AG09319 (cell line): ENCODE measurements around the gene USP34.

Experiments
- DNase-seq: peaks from one replicate; pipeline ENCODE4 v3.0.0-alpha.2; 2010; ENCODE audit warnings: low read depth; ENCODE audit errors: extremely low read depth
- TF ChIP-seq, protein P1 (sequence below): IDR thresholded peaks from 2 replicates; pipeline ENCODE4 v1.5.1; 2011; ENCODE audit warnings: low read depth, mild to moderate bottlenecking, inconsistent platforms, low read length, moderate library complexity

The USP34 gene

GRCh38 chr2:61443342-61444041 lies 27.4 kb downstream of the USP34 start:
- TF ChIP-seq, protein P1, sequence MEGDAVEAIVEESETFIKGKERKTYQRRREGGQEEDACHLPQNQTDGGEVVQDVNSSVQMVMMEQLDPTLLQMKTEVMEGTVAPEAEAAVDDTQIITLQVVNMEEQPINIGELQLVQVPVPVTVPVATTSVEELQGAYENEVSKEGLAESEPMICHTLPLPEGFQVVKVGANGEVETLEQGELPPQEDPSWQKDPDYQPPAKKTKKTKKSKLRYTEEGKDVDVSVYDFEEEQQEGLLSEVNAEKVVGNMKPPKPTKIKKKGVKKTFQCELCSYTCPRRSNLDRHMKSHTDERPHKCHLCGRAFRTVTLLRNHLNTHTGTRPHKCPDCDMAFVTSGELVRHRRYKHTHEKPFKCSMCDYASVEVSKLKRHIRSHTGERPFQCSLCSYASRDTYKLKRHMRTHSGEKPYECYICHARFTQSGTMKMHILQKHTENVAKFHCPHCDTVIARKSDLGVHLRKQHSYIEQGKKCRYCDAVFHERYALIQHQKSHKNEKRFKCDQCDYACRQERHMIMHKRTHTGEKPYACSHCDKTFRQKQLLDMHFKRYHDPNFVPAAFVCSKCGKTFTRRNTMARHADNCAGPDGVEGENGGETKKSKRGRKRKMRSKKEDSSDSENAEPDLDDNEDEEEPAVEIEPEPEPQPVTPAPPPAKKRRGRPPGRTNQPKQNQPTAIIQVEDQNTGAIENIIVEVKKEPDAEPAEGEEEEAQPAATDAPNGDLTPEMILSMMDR = no peak
- no peak for DNase-seq

DNA sequence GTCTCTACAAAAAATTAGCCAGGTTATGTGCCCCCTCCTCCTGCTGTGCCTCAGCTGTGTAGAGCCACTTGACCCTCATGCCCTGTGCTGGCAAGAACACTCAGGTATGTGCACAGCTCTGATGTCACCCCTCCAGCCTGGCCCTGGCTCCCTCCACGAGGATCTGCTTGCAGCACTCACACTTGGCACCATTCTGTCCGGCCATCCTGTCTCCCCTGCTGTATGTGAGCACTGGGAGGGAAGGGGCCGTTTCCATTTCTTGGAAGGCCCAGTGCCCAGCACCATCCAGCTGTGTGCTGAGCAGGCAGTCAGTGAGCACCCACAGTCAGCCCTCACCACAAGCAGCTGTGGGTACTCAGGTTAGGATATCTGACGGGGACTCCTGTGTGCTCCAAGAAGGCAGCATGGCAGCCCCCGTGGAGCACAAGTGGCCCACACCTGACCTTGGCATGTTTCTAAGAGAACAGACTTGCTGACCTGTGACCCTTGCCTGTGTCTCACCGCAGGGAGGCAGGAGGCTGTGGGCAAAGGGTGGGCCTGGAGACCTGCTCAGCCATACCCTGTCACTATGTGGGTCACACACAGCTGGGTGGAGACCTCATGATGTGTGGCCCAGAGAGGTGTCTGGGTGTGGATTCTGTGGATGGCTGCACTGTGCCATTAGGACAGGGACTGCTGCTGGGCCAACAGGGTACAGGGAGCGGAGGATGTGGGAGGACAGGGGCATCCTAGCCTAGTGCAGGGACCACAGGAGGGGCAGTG lies 31.5 kb downstream of the USP34 start:
- no peak for DNase-seq
- TF ChIP-seq, protein P1 = no peak

DNA sequence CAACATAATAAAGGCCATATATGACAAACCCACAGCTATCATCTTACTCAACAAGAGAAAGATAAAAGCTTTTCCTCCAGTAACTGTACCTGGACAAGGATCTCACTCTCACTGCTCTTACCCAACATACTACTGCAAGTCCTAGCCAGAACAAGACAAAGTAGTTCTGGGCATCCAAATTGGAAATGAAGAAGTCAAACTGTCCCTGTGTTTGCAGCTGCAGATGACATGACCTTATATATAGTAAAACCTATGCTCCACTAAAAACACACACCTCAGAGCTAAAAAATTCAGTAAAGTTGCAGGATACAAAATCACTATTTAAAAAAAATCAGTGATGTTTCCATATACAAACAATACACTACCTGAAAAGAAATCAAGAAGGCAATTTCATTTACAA lies 32.2 kb downstream of the USP34 start:
- no peak for DNase-seq
- TF ChIP-seq, protein P1 = no peak

DNA sequence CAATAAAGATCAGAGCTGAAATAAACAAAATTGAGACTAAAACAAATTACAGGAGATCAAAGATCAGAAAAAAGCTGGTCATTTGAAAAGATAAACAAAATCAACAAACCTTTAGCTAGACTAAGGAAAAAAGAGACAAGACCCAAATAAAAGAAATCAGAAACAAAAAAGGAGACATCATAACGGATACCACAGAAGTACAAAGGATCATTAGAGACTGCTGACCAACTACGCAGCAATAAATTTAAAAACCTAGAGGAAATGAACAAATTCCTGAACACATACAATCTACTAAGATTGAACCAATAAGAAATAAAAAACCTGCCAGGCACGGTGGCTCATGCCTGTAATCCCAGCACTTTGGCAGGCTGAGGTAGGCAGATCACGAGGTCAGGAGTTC lies 33.7 kb downstream of the USP34 start:
- no peak for DNase-seq

DNA sequence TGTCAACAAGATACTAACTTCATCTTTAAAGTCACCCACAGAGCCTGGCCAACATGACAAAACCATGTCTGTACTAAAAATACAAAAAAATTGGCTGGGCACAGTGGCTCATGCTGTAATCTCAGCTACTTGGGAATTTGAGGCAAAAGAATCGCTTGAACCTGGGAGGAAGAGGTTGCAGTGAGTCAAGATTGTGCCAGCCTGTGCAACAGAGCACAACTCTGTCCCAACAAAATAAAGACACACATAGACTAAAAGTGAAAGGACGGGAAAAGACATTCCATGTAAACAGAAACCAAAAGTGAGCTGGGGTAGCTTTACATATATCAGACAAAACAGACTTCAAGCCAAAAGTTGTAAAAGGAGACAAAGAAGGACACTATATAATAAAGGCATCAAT lies 34.8 kb downstream of the USP34 start:
- DNase-seq = no peak
- TF ChIP-seq, protein P1 = no peak

More for the DNA sequence above, 33.7 kb downstream of the USP34 start:
- TF ChIP-seq, protein P1 = no peak

DNA sequence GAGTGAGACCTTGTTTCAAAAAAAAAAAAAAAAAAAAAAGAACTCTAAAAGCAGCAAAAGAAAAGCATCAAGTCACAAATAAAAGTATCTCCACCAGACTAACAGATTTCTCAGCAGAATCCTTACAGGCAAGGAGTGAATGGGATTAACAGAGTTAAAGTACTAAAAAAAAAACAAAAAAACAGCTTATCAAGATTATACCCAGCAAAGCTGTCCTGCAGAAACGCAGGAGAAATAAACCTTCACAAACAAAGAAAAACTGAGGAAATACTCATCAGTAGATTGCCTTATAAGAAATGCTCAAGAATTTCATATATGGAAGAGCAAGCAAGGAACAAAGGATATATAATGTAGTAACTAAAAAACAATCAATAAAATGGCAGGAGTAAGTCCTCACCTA lies 35.6 kb downstream of the USP34 start:
- TF ChIP-seq, protein P1 = no peak
- no peak for DNase-seq

- DNase-seq = no peak
- TF ChIP-seq, protein P1 = no peak
Measured at GRCh38 chr2:61434314-61434713, 36.6 kb downstream of the USP34 start.
